Measurements from ENCODE around the gene GAGE12F.
"Not testable (repeated sequence)": the region's sequence is repeated elsewhere in the genome, so short reads cannot be mapped to it uniquely, and the experiment has no call there.

Gene GAGE12F, protein sequence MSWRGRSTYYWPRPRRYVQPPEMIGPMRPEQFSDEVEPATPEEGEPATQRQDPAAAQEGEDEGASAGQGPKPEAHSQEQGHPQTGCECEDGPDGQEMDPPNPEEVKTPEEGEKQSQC

DNA sequence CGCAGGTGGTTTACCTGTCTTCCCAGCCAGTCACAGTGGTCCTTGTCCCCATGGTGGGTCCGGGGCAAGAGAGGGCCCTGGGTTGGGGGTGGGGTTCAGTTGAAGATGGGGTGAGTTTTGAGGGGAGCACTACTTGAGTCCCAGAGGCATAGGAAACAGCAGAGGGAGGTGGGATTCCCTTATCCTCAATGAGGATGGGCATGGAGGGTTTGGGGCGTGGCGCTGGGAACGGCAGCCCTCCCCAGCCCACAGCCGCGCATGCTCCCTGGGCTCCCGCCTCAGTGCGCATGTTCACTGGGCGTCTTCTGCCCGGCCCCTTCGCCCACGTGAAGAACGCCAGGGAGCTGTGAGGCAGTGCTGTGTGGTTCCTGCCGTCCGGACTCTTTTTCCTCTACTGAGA, at the start of gene GAGE12F:
Gene GAGE12F, plus strand, starts transcription at position 301 of the 400 bp plus-strand sequence. CDS start 1,155 bp downstream, outside the sequence.
- DNase-seq = not testable (repeated sequence)

DNA sequence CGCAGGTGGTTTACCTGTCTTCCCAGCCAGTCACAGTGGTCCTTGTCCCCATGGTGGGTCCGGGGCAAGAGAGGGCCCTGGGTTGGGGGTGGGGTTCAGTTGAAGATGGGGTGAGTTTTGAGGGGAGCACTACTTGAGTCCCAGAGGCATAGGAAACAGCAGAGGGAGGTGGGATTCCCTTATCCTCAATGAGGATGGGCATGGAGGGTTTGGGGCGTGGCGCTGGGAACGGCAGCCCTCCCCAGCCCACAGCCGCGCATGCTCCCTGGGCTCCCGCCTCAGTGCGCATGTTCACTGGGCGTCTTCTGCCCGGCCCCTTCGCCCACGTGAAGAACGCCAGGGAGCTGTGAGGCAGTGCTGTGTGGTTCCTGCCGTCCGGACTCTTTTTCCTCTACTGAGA, 28.8 kb upstream of the GAGE12F start, which contains the start of gene GAGE12C:
Gene GAGE12C, plus strand, starts transcription at position 301 of the 400 bp plus-strand sequence. CDS start 1,155 bp downstream, outside the sequence.
- not testable (repeated sequence) for DNase-seq

DNA sequence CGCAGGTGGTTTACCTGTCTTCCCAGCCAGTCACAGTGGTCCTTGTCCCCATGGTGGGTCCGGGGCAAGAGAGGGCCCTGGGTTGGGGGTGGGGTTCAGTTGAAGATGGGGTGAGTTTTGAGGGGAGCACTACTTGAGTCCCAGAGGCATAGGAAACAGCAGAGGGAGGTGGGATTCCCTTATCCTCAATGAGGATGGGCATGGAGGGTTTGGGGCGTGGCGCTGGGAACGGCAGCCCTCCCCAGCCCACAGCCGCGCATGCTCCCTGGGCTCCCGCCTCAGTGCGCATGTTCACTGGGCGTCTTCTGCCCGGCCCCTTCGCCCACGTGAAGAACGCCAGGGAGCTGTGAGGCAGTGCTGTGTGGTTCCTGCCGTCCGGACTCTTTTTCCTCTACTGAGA, 19.2 kb upstream of the GAGE12F start, which contains the start of gene GAGE12D:
Gene GAGE12D, plus strand, starts transcription at position 301 of the 400 bp plus-strand sequence. CDS start 1,155 bp downstream, outside the sequence.
- not testable (repeated sequence) for DNase-seq

DNA sequence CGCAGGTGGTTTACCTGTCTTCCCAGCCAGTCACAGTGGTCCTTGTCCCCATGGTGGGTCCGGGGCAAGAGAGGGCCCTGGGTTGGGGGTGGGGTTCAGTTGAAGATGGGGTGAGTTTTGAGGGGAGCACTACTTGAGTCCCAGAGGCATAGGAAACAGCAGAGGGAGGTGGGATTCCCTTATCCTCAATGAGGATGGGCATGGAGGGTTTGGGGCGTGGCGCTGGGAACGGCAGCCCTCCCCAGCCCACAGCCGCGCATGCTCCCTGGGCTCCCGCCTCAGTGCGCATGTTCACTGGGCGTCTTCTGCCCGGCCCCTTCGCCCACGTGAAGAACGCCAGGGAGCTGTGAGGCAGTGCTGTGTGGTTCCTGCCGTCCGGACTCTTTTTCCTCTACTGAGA, 9.7 kb upstream of the GAGE12F start, which contains the start of gene GAGE12E:
Gene GAGE12E, plus strand, starts transcription at position 301 of the 400 bp plus-strand sequence. CDS start 1,155 bp downstream, outside the sequence.
- DNase-seq = not testable (repeated sequence)

DNA sequence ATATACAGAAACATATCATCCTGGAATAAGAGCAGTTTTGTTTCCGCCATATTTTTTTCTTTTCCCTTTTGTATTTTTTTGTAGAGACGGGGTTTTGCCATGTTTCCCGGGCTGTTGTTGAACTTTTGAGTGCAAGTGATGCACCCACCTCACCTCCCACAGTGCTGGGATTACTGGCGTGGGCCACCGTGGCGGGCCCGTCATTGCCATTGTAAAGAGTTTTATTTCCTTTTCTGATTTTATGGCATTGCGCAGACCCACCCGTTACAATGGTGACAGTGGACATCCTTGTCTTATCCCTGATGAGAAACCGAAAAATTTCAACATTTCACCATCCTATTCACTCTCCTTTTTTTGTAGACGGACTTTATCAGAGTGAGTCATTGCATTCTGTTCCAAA, 8.1 kb downstream of the GAGE12F start:
- not testable (repeated sequence) for DNase-seq

DNA sequence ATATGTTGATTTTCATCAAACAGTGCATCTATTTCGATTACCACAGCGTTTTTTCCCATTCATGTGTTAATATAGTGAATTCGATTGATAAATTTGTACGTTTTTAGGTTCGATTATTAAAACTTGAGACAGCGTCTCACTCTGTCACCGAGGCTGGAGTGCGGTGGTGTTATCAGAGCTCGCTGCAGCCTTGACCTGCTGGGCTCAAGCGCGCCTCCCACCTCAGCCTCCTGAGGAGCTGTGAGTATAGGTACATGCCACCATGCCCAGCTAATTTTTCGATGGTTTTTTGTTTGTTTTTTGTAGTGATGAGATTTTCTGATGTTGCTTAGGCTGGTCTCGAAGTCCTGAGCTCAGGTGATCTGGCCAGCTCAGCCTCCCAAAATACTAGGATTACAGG, 8.5 kb downstream of the GAGE12F start:
- not testable (repeated sequence) for DNase-seq

DNA sequence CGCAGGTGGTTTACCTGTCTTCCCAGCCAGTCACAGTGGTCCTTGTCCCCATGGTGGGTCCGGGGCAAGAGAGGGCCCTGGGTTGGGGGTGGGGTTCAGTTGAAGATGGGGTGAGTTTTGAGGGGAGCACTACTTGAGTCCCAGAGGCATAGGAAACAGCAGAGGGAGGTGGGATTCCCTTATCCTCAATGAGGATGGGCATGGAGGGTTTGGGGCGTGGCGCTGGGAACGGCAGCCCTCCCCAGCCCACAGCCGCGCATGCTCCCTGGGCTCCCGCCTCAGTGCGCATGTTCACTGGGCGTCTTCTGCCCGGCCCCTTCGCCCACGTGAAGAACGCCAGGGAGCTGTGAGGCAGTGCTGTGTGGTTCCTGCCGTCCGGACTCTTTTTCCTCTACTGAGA, 9.5 kb downstream of the GAGE12F start, which contains the start of gene GAGE12G:
Gene GAGE12G, plus strand, starts transcription at position 301 of the 400 bp plus-strand sequence. CDS start 1,155 bp downstream, outside the sequence.
- not testable (repeated sequence) for DNase-seq

DNA sequence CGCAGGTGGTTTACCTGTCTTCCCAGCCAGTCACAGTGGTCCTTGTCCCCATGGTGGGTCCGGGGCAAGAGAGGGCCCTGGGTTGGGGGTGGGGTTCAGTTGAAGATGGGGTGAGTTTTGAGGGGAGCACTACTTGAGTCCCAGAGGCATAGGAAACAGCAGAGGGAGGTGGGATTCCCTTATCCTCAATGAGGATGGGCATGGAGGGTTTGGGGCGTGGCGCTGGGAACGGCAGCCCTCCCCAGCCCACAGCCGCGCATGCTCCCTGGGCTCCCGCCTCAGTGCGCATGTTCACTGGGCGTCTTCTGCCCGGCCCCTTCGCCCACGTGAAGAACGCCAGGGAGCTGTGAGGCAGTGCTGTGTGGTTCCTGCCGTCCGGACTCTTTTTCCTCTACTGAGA, 19.0 kb downstream of the GAGE12F start, which contains the start of gene GAGE12H:
Gene GAGE12H, plus strand, starts transcription at position 301 of the 400 bp plus-strand sequence. CDS start 1,155 bp downstream, outside the sequence.
- not testable (repeated sequence) for DNase-seq

DNA sequence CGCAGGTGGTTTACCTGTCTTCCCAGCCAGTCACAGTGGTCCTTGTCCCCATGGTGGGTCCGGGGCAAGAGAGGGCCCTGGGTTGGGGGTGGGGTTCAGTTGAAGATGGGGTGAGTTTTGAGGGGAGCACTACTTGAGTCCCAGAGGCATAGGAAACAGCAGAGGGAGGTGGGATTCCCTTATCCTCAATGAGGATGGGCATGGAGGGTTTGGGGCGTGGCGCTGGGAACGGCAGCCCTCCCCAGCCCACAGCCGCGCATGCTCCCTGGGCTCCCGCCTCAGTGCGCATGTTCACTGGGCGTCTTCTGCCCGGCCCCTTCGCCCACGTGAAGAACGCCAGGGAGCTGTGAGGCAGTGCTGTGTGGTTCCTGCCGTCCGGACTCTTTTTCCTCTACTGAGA, 28.6 kb downstream of the GAGE12F start, which contains the start of gene GAGE2A:
Gene GAGE2A, plus strand, starts transcription at position 301 of the 400 bp plus-strand sequence. CDS start 1,155 bp downstream, outside the sequence.
- not testable (repeated sequence) for DNase-seq

DNA sequence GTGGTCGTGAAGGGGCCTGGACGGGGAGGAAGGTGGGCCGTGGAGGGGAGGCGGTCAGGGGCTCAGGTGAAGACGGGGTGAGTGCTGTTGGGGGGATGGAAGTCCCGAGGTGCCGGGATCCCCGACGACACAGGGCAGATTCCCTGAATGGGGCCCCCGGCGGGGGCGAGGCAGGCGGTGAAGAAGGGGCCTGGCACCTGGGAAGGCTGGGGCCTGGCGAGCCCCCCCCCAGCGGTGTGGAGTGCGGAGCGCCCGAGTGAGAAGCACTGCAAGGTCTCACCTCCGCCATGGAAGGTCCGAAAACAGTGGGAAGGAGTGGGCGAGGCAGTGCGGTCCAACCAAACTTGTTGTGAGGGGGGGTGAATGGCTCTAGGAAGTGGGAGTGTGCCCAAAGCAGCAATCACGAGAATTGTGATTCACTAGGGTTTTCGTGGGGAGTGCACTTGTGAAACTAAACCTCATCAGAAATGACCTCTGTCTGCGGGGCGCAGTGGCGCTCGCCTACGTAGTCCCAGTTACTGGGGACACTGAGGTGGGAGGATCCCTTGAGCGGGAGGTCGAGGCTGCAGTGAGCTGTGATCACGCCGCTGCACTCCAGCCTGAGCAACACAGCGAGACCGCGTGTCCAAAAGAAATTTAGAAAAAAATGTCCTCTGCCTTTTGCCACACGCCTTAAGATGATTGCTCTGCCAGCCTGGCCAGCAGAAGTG, 29.3 kb downstream of the GAGE12F start:
- not testable (repeated sequence) for DNase-seq

DNA sequence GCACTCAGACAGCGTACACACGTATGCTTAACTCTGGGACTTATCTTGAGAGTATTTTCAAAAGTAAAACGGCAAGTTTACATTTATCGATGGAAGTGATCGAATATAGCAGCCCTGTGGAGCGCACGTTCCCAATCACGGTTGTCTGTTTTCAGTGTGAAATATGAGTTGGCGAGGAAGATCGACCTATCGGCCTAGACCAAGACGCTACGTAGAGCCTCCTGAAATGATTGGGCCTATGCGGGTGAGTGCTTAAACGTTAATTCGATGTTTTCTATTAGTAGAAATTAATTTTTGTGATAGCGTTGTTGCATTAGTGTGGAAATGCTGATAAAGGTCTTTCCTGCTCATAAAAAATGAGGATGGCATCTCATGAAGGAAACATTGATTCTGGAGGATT, 29.8 kb downstream of the GAGE12F start:
- not testable (repeated sequence) for DNase-seq

DNA sequence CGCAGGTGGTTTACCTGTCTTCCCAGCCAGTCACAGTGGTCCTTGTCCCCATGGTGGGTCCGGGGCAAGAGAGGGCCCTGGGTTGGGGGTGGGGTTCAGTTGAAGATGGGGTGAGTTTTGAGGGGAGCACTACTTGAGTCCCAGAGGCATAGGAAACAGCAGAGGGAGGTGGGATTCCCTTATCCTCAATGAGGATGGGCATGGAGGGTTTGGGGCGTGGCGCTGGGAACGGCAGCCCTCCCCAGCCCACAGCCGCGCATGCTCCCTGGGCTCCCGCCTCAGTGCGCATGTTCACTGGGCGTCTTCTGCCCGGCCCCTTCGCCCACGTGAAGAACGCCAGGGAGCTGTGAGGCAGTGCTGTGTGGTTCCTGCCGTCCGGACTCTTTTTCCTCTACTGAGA, 38.1 kb downstream of the GAGE12F start, which contains the start of gene GAGE1:
Gene GAGE1, plus strand, starts transcription at position 301 of the 400 bp plus-strand sequence. CDS start 1,155 bp downstream, outside the sequence.
- DNase-seq = not testable (repeated sequence)

DNA sequence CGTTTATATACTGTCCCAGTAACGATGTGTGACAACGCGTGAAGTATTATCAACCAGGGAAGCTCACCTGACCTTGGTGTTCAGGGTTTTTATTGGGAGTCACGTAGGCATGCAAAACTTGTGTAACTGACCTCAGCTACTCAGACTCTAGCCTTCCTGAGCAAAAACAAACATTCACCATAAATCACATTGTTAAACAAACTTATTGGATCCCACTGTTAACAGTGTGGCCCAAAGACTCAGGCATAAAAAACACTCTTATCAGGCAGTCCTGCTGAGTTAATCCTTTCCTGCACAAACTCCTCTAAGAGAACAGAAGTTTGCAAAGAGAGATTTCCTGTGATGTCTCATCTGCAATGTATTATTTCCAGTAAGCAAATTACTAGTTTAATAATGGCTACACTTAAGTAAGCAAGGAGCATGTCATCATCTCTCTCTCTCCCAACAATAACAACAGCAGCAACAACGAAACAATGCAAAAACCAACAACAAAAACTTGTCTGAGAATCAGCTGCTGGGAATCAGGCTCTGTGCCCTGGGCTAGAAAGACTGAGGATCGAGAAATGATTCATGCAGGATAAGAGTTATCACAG, 50.2 kb downstream of the GAGE12F start:
- no peak for DNase-seq
